DMS53 (cell line): Measurements from ENCODE around the gene CRIP3.

ENCODE experiments used
- DNase-seq: peaks from one replicate; lab custom pipeline; 2025; lab: John Stamatoyannopoulos, UW

CRIP3 gene

GRCh38 chr6:43273707-43274106, 34.9 kb downstream of the CRIP3 start:
- DNase-seq: no peak

- DNase-seq: no peak
Observed at GRCh38 chr6:43271944-43272343, 36.7 kb downstream of the CRIP3 start.

- peak; percentile 19 for DNase-seq
Observed at GRCh38 chr6:43271103-43271815, 37.4 kb downstream of the CRIP3 start.

GRCh38 chr6:43269273-43270007, 39.2 kb downstream of the CRIP3 start:
- peak; percentile 63 for DNase-seq

GRCh38 chr6:43268782-43269272, 39.8 kb downstream of the CRIP3 start:
- DNase-seq: no peak

GRCh38 chr6:43268355-43268700, 40.3 kb downstream of the CRIP3 start:
- DNase-seq: no peak

- DNase-seq: no peak
Observed at GRCh38 chr6:43267619-43268354, 40.8 kb downstream of the CRIP3 start.

- DNase-seq: no peak
Observed at GRCh38 chr6:43265564-43265963, 43.1 kb downstream of the CRIP3 start.

- no peak for DNase-seq
Observed at GRCh38 chr6:43264599-43265145, 44.0 kb downstream of the CRIP3 start.

- peak; percentile 91 for DNase-seq
Observed at GRCh38 chr6:43263314-43264178, 45.1 kb downstream of the CRIP3 start.

- DNase-seq: no peak
Observed at GRCh38 chr6:43262780-43263313, 45.8 kb downstream of the CRIP3 start.

- DNase-seq: peak; percentile 54
Observed at GRCh38 chr6:43262000-43262779, 46.4 kb downstream of the CRIP3 start.

- no peak for DNase-seq
Observed at GRCh38 chr6:43261198-43261597, 47.4 kb downstream of the CRIP3 start.

- no peak for DNase-seq
Observed at GRCh38 chr6:43260791-43261190, 47.8 kb downstream of the CRIP3 start.

GRCh38 chr6:43258807-43259686, 49.6 kb downstream of the CRIP3 start:
- DNase-seq: no peak

GRCh38 chr6:43258180-43258579, 50.4 kb downstream of the CRIP3 start:
- no peak for DNase-seq

GRCh38 chr6:43257367-43258145, 51.1 kb downstream of the CRIP3 start:
- DNase-seq: no peak

- DNase-seq: no peak
Observed at GRCh38 chr6:43256670-43257366, 51.8 kb downstream of the CRIP3 start.
